Measurements from ENCODE around the gene TMEM25. TPM values are rescaled to one million over a fixed set of nuclear protein-coding genes. Genes with fewer than 3 reads are reported as not detected.

The TMEM25 gene
- polyA plus RNA-seq, 1 donor, result 22.1 TPM

Other genes with a start within 250 kb of the TMEM25 start
- 0.50 TPM for gene CD3E, start 226.5 kb upstream of the TMEM25 start, polyA plus RNA-seq (ENCODE audit: insufficient read length)
- not detected for gene CD3D, start 188.5 kb upstream of the TMEM25 start, polyA plus RNA-seq (ENCODE audit: insufficient read length)
- gene CD3G, start 186.8 kb upstream of the TMEM25 start, polyA plus RNA-seq (ENCODE audit: insufficient read length), result 0.17 TPM
- gene UBE4A, start 171.6 kb upstream of the TMEM25 start, polyA plus RNA-seq (ENCODE audit: insufficient read length), result 22.2 TPM
- gene ATP5MG, start 129.6 kb upstream of the TMEM25 start, polyA plus RNA-seq (ENCODE audit: insufficient read length), result 324 TPM
- gene KMT2A, start 94.7 kb upstream of the TMEM25 start, polyA plus RNA-seq (ENCODE audit: insufficient read length), result 34.5 TPM
- gene TTC36, start 3.7 kb upstream of the TMEM25 start, polyA plus RNA-seq (ENCODE audit: insufficient read length), result 3.8 TPM
- gene IFT46, start 34.7 kb downstream of the TMEM25 start, polyA plus RNA-seq (ENCODE audit: insufficient read length), result 19.2 TPM
- gene ARCN1, start 41.2 kb downstream of the TMEM25 start, polyA plus RNA-seq (ENCODE audit: insufficient read length), result 114 TPM
- 132 TPM for gene PHLDB1, start 76.4 kb downstream of the TMEM25 start, polyA plus RNA-seq (ENCODE audit: insufficient read length)
- 0.25 TPM for gene TREH, start 148.5 kb downstream of the TMEM25 start, polyA plus RNA-seq (ENCODE audit: insufficient read length)

All from hindlimb muscle (tissue), 1 donor.